ENCODE measurements around the gene PAM.

PAM gene

GRCh38 chr5:103010168-103010567, 255.1 kb downstream of the PAM start:
- no peaks in the 10 kb centered on the region for H3K9me3 ChIP-seq (ENCODE audit: control insufficient read depth, insufficient read depth, low read length)
- no peaks in the 10 kb centered on the region for H3K4me1 ChIP-seq (ENCODE audit: control insufficient read depth, insufficient read depth, low read length)
- no CpG with 5 or more reads among the region's 2 CpGs for WGBS (ENCODE audit: insufficient coverage, insufficient read length)
- no peaks in the 10 kb centered on the region; the same call in 1 of the 2 replicates for H3K36me3 ChIP-seq (ENCODE audit: control insufficient read depth, insufficient read depth, low read length)
- H3K4me3 ChIP-seq (ENCODE audit: low read length) = no peak overlapping the region
- no peak for DNase-seq (ENCODE audit: low read depth, low spot score)
- H3K27ac ChIP-seq (ENCODE audit: low read length) = no peak overlapping the region
- no peaks in the 10 kb centered on the region for H3K27me3 ChIP-seq (ENCODE audit: control insufficient read depth, insufficient read depth, low read length)

- H3K9me3 ChIP-seq (ENCODE audit: control insufficient read depth, insufficient read depth, low read length) = no peaks in the 10 kb centered on the region
- H3K36me3 ChIP-seq (ENCODE audit: control insufficient read depth, insufficient read depth, low read length) = no peaks in the 10 kb centered on the region
- H3K27ac ChIP-seq (ENCODE audit: low read length) = no peak overlapping the region
- H3K4me3 ChIP-seq (ENCODE audit: low read length) = no peak overlapping the region
- H3K27me3 ChIP-seq (ENCODE audit: control insufficient read depth, insufficient read depth, low read length) = no peaks in the 10 kb centered on the region
- WGBS (ENCODE audit: insufficient coverage, insufficient read length) = no CpG with 5 or more reads among the region's 1 CpG
- no peaks in the 10 kb centered on the region for H3K4me1 ChIP-seq (ENCODE audit: control insufficient read depth, insufficient read depth, low read length)
- no peak for DNase-seq (ENCODE audit: low read depth, low spot score)
Measured at GRCh38 chr5:103013933-103014552, 258.9 kb downstream of the PAM start.

- H3K4me3 ChIP-seq (ENCODE audit: low read length) = no peak overlapping the region
- no peaks in the 10 kb centered on the region for H3K27me3 ChIP-seq (ENCODE audit: control insufficient read depth, insufficient read depth, low read length)
- no peak for DNase-seq (ENCODE audit: low read depth, low spot score)
- H3K36me3 ChIP-seq (ENCODE audit: control insufficient read depth, insufficient read depth, low read length) = no peaks in the 10 kb centered on the region
- H3K27ac ChIP-seq (ENCODE audit: low read length) = no peak overlapping the region
- H3K4me1 ChIP-seq (ENCODE audit: control insufficient read depth, insufficient read depth, low read length) = no peaks in the 10 kb centered on the region
- WGBS (ENCODE audit: insufficient coverage, insufficient read length) = no CpG with 5 or more reads among the region's 2 CpGs
- H3K9me3 ChIP-seq (ENCODE audit: control insufficient read depth, insufficient read depth, low read length) = no peaks in the 10 kb centered on the region
Measured at GRCh38 chr5:103014983-103015382, 259.9 kb downstream of the PAM start.

- no CpG with 5 or more reads among the region's 2 CpGs for WGBS (ENCODE audit: insufficient coverage, insufficient read length)
- no peaks in the 10 kb centered on the region for H3K9me3 ChIP-seq (ENCODE audit: control insufficient read depth, insufficient read depth, low read length)
- H3K4me1 ChIP-seq (ENCODE audit: control insufficient read depth, insufficient read depth, low read length) = no peaks in the 10 kb centered on the region
- H3K36me3 ChIP-seq (ENCODE audit: control insufficient read depth, insufficient read depth, low read length) = no peaks in the 10 kb centered on the region
- no peak overlapping the region for H3K27ac ChIP-seq (ENCODE audit: low read length)
- H3K27me3 ChIP-seq (ENCODE audit: control insufficient read depth, insufficient read depth, low read length) = no peaks in the 10 kb centered on the region
- no peak overlapping the region for H3K4me3 ChIP-seq (ENCODE audit: low read length)
- no peak for DNase-seq (ENCODE audit: low read depth, low spot score)
Measured at GRCh38 chr5:103016167-103016566, 261.1 kb downstream of the PAM start.

- no CpG with 5 or more reads among the region's 1 CpG for WGBS (ENCODE audit: insufficient coverage, insufficient read length)
- Histone ChIP-seq H3K36me3 (ENCODE audit: control insufficient read depth, insufficient read depth, low read length) (no peaks in the 10 kb centered on the region), H3K27me3 (ENCODE audit: control insufficient read depth, insufficient read depth, low read length) (no peaks in the 10 kb centered on the region), H3K9me3 (ENCODE audit: control insufficient read depth, insufficient read depth, low read length) (no peaks in the 10 kb centered on the region), H3K4me1 (ENCODE audit: control insufficient read depth, insufficient read depth, low read length) (no peaks in the 10 kb centered on the region), H3K27ac (ENCODE audit: low read length) (no peak overlapping the region), H3K4me3 (ENCODE audit: low read length) (no peak overlapping the region)
- no peak for DNase-seq (ENCODE audit: low read depth, low spot score)
Measured at GRCh38 chr5:103019804-103020203, 264.7 kb downstream of the PAM start.

GRCh38 chr5:103021314-103021713, 266.2 kb downstream of the PAM start:
- no peak overlapping the region for H3K4me3 ChIP-seq (ENCODE audit: low read length)
- H3K27ac ChIP-seq (ENCODE audit: low read length) = no peak overlapping the region
- no CpG with 5 or more reads among the region's 2 CpGs for WGBS (ENCODE audit: insufficient coverage, insufficient read length)
- H3K36me3 ChIP-seq (ENCODE audit: control insufficient read depth, insufficient read depth, low read length) = no peaks in the 10 kb centered on the region
- H3K27me3 ChIP-seq (ENCODE audit: control insufficient read depth, insufficient read depth, low read length) = no peaks in the 10 kb centered on the region
- no peaks in the 10 kb centered on the region for H3K4me1 ChIP-seq (ENCODE audit: control insufficient read depth, insufficient read depth, low read length)
- no peaks in the 10 kb centered on the region for H3K9me3 ChIP-seq (ENCODE audit: control insufficient read depth, insufficient read depth, low read length)
- no peak for DNase-seq (ENCODE audit: low read depth, low spot score)

GRCh38 chr5:103027267-103027666, 272.2 kb downstream of the PAM start:
- WGBS (ENCODE audit: insufficient coverage, insufficient read length) = no CpG with 5 or more reads among the region's 2 CpGs
- H3K4me3 ChIP-seq (ENCODE audit: low read length) = no peak overlapping the region
- no peak overlapping the region for H3K27ac ChIP-seq (ENCODE audit: low read length)

GRCh38 chr5:103031607-103032006, 276.5 kb downstream of the PAM start:
- no peak overlapping the region for H3K27ac ChIP-seq (ENCODE audit: low read length)
- peaks cover 6% of the 10 kb centered on the region; the same call in 1 of the 2 replicates for H3K36me3 ChIP-seq (ENCODE audit: control insufficient read depth, insufficient read depth, low read length)
- no peak for DNase-seq (ENCODE audit: low read depth, low spot score)
- H3K4me3 ChIP-seq (ENCODE audit: low read length) = no peak overlapping the region
- H3K9me3 ChIP-seq (ENCODE audit: control insufficient read depth, insufficient read depth, low read length) = no peaks in the 10 kb centered on the region; the same call in 1 of the 2 replicates
- no peaks in the 10 kb centered on the region for H3K27me3 ChIP-seq (ENCODE audit: control insufficient read depth, insufficient read depth, low read length)
- H3K4me1 ChIP-seq (ENCODE audit: control insufficient read depth, insufficient read depth, low read length) = no peaks in the 10 kb centered on the region

More at GRCh38 chr5:103027267-103027666, 272.2 kb downstream of the PAM start:
- DNase-seq (ENCODE audit: low read depth, low spot score) = no peak
- Histone ChIP-seq H3K4me1 (ENCODE audit: control insufficient read depth, insufficient read depth, low read length) (no peaks in the 10 kb centered on the region), H3K9me3 (ENCODE audit: control insufficient read depth, insufficient read depth, low read length) (no peaks in the 10 kb centered on the region), H3K27me3 (ENCODE audit: control insufficient read depth, insufficient read depth, low read length) (no peaks in the 10 kb centered on the region), H3K36me3 (ENCODE audit: control insufficient read depth, insufficient read depth, low read length) (no peaks in the 10 kb centered on the region)

GRCh38 chr5:103033696-103034095, 278.6 kb downstream of the PAM start:
- Histone ChIP-seq H3K27ac (ENCODE audit: low read length) (no peak overlapping the region), H3K4me3 (ENCODE audit: low read length) (no peak overlapping the region), H3K36me3 (ENCODE audit: control insufficient read depth, insufficient read depth, low read length) (peaks cover 6% of the 10 kb centered on the region; the same call in 1 of the 2 replicates), H3K4me1 (ENCODE audit: control insufficient read depth, insufficient read depth, low read length) (no peaks in the 10 kb centered on the region), H3K27me3 (ENCODE audit: control insufficient read depth, insufficient read depth, low read length) (no peaks in the 10 kb centered on the region), H3K9me3 (ENCODE audit: control insufficient read depth, insufficient read depth, low read length) (no peaks in the 10 kb centered on the region; the same call in 1 of the 2 replicates)
- no CpG with 5 or more reads among the region's 6 CpGs for WGBS (ENCODE audit: insufficient coverage, insufficient read length)
- no peak for DNase-seq (ENCODE audit: low read depth, low spot score)

- H3K27ac ChIP-seq (ENCODE audit: low read length) = no peak overlapping the region
- H3K9me3 ChIP-seq (ENCODE audit: control insufficient read depth, insufficient read depth, low read length) = no peaks in the 10 kb centered on the region; the same call in 1 of the 2 replicates
- H3K4me1 ChIP-seq (ENCODE audit: control insufficient read depth, insufficient read depth, low read length) = no peaks in the 10 kb centered on the region
- H3K4me3 ChIP-seq (ENCODE audit: low read length) = no peak overlapping the region
- H3K27me3 ChIP-seq (ENCODE audit: control insufficient read depth, insufficient read depth, low read length) = no peaks in the 10 kb centered on the region
- peaks cover 6% of the 10 kb centered on the region; the same call in 1 of the 2 replicates for H3K36me3 ChIP-seq (ENCODE audit: control insufficient read depth, insufficient read depth, low read length)
- no CpG with 5 or more reads among the region's 8 CpGs for WGBS (ENCODE audit: insufficient coverage, insufficient read length)
- no peak for DNase-seq (ENCODE audit: low read depth, low spot score)
Measured at GRCh38 chr5:103034662-103035392, 279.7 kb downstream of the PAM start.

Measured in iPS DF 6.9 (cell line).